GM19328 (cell line): ENCODE results near the gene GADL1.

ENCODE experiments used
- ATAC-seq: cut with Tn5 transposase; IDR thresholded peaks from one replicate; pipeline ENCODE4 v1.9.1; 2021; ENCODE audit warnings: mild to moderate bottlenecking, moderate library complexity; ENCODE audit not compliant: unreplicated experiment

GADL1 gene

GRCh38 chr3:30681649-30682211 is 212.7 kb downstream of the GADL1 start:
- ATAC-seq, result no peak

GRCh38 chr3:30680789-30681648 is 213.4 kb downstream of the GADL1 start:
- no peak for ATAC-seq

GRCh38 chr3:30679045-30679444 is 215.4 kb downstream of the GADL1 start:
- no peak for ATAC-seq

GRCh38 chr3:30677347-30677685 is 217.1 kb downstream of the GADL1 start:
- no peak for ATAC-seq

DNA sequence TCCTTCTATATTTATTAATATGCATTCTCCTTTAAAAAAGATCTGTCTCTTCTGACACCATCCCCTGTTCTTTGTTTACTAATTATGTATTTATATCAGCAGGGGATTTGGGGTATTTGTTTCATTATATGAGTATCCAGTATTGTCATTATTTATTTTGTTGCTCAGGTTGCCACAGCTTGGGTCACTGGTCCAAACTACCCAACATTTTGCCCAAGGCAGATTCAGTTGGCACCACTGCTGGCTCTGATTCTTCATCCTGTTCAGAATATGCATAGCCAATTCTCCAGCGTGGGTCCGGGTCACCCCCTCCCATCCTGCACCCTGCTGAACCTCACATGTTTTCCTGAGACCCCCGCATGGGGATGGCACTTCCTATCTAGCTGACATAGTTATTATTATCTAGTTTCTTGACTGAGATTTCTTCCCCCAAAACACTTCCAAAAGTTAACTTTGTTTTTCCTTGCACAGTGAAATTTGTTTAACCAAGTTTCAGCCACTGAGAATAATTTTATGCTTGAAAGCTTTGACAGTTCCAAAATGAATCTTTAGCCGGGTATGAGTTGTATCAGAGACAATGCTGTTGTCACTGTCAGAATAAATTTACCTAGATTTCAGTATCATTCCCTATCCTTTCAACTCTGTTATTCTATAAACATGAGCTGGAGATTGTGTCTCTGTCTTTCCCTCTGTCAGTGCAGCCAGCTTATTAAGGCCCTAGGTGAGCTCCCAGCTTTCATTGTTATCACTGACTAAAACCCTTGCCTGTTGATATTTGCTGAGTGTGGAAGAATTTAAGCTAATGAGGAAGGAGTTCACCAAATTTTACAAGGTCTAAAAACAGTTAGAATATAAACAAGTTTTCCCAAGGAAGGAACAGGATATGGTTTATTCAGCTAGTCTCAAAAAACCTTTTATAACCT is 217.8 kb downstream of the GADL1 start:
- no peak for ATAC-seq
